ENCODE data around the gene SLC43A3.

SLC43A3 gene

DNA sequence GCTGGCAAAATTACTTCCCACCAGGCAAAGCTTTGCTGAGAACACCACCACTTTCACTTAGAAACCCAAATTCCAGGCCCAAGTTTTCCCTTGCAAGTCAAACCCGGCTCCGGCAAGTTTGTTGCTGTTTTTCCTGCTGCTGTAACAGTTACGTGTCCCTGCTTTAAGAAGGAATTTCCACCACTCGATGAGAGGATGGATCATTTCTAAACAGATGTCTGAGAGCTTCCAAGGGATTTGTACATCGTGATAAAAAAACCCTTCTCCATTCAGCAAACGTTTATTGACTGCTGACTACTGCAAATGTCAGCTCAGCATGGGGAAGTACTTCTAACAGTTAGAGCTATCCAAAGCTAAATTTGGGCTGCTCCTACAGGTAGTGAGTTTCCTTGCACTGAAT, 69.1 kb downstream of the SLC43A3 start:
- no peak for DNase-seq (ENCODE audit: low read depth in 2 of 2)

- DNase-seq (ENCODE audit: low read depth in 2 of 2) = no peak
Observed at GRCh38 chr11:57357310-57357709, 69.6 kb downstream of the SLC43A3 start.

Measured in stimulated activated CD4-positive, alpha-beta T cell treated with anti-CD3 and anti-CD28 coated beads, Interleukin-1b, Interleukin-23, amount 100 ng/mL, for 1 hour (primary cell).